ENCODE measurements around the gene ASS1. TPM values are rescaled to one million over a fixed set of nuclear protein-coding genes. Genes with fewer than 3 reads are reported as not detected.
"Not testable (repeated sequence)": the region's sequence is repeated elsewhere in the genome, so short reads cannot be mapped to it uniquely, and the experiment has no call there.

ASS1 gene
- polyA plus RNA-seq (ENCODE audit: insufficient read length in 4 of 4), result 100 to 1,000 TPM; 285 to 349 (median 306) TPM

GRCh38 chr9:130444565-130445221 is at the start of gene ASS1:
Gene ASS1 (plus strand): TSS chr9:130444961. CDS start chr9:130452229, 7,268 bp downstream.
- DNase-seq (ENCODE audit: low read depth in 4 of 4, low spot score in 2 of 4), result no peak

DNA sequence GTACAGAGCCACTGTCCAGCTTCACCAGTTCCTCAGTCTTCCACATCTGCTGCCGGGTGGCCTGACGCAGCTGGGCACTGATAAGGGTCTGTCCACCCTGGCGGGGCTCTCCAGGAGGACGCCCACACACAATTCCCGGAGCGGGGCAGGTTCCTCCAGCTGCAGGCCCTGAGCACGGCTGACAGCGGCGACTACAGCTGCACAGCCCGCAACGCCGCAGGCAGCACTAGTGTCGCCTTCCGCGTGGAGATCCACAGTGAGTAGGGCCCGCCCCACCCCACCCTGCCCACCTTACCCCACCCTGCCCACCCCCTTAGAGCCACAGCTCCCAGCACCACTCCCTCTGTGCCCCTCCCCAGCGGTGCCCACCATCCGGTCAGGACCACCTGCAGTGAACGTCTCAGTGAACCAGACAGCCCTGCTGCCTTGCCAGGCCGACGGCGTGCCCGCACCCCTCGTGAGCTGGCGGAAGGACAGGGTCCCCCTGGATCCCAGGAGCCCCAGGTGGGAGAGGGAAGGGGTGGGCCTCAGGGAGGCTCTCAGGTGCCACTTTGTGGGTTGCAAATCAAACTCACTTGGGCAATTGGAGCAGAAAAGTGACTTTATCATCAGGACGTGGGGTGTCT is 48.8 kb upstream of the ASS1 start:
- DNase-seq (ENCODE audit: low read depth in 4 of 4, low spot score in 2 of 4), result no peak

- DNase-seq (ENCODE audit: low read depth in 4 of 4, low spot score in 2 of 4), result no peak
Observed at GRCh38 chr9:130396581-130396980, 48.2 kb upstream of the ASS1 start.

DNA sequence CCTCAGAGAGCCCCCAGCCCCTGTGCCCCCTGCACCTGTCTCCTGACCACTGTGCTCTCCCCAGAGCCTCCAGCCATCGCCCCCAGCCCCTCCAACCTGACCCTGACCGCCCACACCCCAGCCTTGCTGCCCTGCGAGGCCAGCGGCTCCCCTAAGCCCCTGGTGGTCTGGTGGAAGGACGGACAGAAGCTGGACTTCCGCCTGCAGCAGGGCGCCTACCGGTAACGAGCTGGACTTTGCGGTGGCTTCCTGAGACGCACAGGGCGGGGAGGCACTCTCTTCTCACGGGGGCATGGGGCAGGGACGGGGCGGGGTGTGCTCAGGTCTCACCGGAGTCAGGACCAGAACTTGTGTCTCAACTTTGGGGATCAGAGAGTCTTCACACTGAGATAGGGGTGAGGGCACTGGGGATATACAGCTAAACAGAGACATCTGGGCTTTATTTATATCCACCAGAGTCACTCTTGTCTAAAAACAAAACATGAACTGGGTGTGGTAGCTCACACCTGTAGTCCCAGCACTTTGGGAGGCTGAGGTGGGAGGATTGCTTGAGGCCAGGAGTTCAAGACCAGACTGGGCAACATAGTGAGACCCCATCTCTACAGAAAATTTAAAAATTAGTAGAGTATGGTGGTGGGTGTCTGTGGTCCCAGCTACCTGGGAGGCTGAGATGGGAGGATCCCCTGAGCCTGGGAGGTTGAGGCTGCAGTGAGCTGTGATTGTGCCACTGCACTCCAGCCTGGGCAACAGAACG is 46.1 kb upstream of the ASS1 start:
- no peak for DNase-seq (ENCODE audit: low read depth in 4 of 4, low spot score in 2 of 4)

- DNase-seq (ENCODE audit: low read depth in 4 of 4, low spot score in 2 of 4), result no peak
Observed at GRCh38 chr9:130399768-130400167, 45.0 kb upstream of the ASS1 start.

DNA sequence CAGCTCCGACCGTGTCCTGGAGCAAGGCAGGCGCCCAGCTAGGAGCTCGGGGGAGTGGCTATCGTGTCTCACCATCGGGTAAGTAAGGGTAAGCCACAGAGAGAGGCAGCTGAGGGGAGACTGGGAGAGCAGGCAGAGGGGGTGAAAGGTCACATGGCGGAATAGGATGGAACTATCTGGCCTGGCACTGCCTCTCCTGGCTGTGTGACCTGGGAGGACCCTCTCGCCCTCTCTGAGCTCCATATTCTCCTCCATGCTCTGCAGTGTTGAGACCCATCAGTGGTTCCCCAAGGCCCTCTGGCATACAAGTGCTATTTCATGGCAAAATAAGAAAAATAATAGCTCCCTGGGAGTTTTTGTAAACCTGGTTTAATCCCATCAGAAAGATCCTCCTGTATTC is 43.9 kb upstream of the ASS1 start:
- DNase-seq (ENCODE audit: low read depth in 4 of 4, low spot score in 2 of 4), result no peak

DNA sequence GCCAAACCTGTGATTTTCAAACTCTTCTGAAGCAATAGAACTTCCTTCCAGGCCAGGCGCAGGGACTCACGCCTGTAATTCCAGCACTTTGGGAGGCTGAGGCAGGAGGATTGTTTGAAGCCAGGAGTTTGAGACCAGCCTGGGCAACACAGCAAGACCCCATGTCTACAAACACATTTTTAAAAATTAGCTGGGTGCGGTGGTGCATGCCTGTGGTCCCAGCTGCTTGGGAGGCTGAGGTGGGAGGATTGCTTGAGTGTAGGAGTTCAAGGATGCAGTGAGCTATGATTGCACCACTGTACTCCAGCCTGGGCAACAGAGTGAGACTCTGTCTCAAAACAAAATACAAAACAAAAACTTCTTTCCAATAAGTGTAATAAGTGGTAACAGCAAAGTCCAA is 43.0 kb upstream of the ASS1 start:
- not testable (repeated sequence) for DNase-seq (ENCODE audit: low read depth in 4 of 4, low spot score in 2 of 4)

DNA sequence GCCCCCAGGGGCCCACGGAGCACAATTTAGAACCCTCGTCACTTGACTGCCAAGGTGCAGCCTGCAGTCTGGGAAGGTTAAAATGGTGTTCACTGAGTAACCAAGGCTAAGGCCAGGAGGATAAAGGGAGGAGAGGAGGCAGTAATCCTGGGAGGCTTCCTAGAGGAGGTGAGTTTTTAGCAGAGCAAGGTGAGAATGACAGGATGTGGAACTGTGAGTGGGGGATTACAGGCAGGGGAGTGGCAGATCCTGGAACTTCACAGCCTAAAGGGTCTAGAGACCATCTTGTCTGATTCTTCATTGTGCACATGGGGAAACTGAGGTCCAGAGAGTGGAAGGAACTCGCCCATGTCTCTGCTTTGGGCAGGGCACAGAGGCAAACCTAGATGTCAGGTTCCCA is 42.5 kb upstream of the ASS1 start:
- no peak for DNase-seq (ENCODE audit: low read depth in 4 of 4, low spot score in 2 of 4)

GRCh38 chr9:130402645-130403440 is 41.9 kb upstream of the ASS1 start:
- DNase-seq (ENCODE audit: low read depth in 4 of 4, low spot score in 2 of 4), result no peak

DNA sequence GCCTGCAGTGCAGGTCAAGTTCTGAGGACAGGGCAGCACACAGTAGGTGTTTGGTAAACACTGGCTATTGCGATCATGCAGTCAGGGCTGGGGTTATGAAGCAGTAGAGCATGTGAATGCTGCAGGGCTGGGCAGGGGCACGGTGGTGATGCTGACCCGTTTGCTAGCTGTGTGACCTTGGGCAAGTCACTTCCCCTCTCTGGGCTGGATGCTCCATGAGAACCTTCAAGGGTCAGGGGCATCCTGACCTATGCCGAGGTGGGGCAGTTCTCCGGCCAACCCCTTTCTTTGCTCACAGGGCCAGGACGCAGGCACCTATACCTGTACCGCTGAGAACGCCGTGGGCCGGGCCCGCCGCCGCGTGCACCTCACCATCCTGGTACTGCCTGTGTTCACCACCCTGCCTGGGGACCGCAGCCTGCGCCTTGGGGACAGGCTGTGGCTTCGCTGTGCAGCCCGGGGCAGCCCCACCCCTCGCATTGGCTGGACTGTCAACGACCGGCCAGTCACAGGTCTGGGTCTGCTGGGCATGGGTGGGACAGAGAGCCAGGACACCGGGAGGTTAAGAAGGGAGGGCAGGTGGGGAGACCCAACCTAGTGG is 39.0 kb upstream of the ASS1 start:
- DNase-seq (ENCODE audit: low read depth in 4 of 4, low spot score in 2 of 4), result no peak

DNA sequence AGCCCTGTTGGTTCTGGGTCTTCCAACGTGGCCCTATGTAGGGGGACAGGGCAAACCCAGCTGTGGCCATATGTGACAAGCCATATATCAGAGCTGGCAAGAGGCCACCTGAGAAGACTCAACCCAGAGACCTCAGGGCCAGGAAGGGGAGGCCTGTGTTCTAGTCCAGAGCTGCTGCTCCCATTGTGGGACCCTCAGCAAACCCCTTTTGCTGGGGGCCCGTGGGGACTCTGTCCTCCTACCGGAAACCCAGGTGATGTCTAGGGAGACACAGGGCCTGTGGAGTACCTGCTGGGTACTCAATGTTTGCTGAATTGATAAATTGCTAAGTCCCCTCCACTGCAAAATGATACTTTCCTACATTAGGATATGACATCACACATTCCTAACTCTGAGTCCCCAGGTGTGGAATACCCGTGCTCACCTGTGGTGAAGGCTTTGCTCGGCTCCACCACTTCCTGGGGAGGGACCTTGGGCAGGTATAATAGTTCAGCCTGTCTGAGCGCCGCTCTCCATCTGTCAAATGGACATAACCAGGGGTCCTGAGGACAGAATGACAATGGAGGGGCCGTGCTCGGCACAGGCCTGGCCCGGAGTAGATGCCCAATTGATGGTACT is 38.4 kb upstream of the ASS1 start:
- no peak for DNase-seq (ENCODE audit: low read depth in 4 of 4, low spot score in 2 of 4)

DNA sequence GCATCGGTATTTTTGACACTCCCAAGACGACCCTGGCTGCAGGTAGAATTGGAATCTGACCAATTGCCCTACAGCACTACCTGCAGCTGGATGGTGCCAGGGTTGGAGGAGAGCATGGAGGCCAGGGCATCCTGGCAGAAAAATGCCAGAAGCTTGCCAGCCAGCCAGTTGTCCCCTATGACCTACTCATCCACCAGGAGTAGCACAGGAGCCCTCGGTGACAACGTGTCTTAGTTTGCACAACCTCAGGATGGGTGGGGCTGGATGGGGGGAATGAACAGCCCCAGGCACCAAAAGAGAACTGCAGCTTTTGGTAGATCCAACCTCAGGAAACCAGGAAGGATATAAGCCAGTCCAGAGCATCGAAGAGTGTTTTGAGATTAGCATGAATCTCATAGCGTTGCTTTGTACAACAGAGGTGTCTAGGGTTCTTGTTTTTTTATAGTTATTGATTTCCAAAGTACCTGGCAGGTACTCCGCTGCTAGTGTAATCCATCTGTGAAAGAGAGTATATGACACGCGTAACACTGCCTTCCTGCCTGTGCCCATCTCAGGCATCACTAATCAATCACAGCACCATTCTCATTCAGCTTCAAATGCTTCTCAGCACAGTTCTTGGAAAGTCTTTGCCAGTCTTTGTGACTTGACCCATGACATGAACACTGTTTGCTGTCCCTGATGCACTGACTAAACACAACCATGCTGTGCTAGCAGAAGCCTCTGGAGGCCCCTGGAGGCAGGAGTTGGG is 36.7 kb upstream of the ASS1 start:
- no peak for DNase-seq (ENCODE audit: low read depth in 4 of 4, low spot score in 2 of 4)

DNA sequence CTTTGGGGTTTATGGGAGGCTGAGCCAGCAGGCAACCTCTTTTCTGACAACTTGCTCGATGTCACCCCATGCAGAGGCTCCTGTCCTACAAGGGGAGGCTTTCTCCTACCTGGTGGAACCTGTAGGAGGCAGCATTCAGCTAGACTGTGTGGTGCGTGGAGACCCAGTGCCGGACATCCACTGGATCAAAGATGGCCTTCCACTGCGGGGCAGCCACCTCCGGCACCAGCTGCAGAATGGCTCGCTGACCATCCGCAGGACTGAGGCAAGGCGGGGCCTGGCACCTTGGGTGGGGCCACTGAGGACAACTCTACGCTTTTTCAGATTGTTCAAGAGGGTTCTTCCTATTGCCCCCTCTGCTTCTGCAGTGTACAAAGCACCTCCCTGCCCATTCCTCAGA is 36.1 kb upstream of the ASS1 start:
- DNase-seq (ENCODE audit: low read depth in 4 of 4, low spot score in 2 of 4), result no peak

DNA sequence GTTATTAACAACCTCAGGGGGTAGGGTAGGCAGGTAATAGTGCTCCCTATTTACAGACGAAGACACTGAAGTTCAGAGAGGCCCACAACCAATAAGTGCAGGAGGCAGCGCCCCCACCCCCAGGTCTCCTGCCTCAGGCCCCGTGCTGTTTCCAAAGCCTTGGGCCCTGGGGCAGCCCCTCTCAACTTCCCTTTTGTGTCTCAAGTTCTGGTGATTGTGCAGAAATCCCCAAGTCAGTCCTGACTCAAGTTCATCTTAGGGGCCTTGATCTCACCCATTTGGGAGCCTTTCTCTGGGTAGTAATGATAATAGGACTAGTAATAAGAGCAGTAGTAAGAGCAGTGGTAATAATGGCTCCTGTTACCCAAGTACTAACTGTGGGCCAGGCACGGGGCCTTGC is 35.5 kb upstream of the ASS1 start:
- no peak for DNase-seq (ENCODE audit: low read depth in 4 of 4, low spot score in 2 of 4)

- no peak for DNase-seq (ENCODE audit: low read depth in 4 of 4, low spot score in 2 of 4)
Observed at GRCh38 chr9:130410443-130410842, 34.3 kb upstream of the ASS1 start.

DNA sequence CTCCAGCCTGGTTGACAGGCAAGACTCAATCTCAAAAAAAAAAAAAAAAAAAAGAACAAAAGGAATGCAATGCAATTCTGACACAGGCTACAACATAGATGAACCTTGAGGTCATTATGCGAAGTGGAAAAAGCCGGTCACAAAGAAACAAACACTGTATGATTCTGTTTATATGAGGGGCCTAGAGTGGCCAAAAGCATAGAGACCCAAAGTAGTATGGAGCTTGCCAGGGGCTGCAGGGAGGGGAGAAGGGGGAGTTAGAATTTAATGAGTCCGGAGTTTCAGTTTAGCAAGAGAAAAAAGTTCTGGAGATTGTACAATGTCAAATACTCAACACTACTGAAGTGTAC is 33.2 kb upstream of the ASS1 start:
- DNase-seq (ENCODE audit: low read depth in 4 of 4, low spot score in 2 of 4), result no peak

GRCh38 chr9:130414081-130414731 is 30.6 kb upstream of the ASS1 start:
- no peak for DNase-seq (ENCODE audit: low read depth in 4 of 4, low spot score in 2 of 4)

GRCh38 chr9:130414910-130415746 is 29.6 kb upstream of the ASS1 start:
- DNase-seq (ENCODE audit: low read depth in 4 of 4, low spot score in 2 of 4), result no peak
